Parathyroid adenoma (tissue), 2 donors: ENCODE data around the gene WNT7B.

Experiments
- H2AFZ ChIP-seq: fragments of 300-600 bp; sonication (generic); one replicate; pipeline ENCODE4 v1.7.0; 2017; ENCODE audit warnings: antibody characterized with exemption, mild to moderate bottlenecking
- H3K27ac ChIP-seq: fragments of 300-600 bp; sonication (generic); one replicate; pipeline ENCODE4 v1.7.0; 2017
- H3K27me3 ChIP-seq: fragments of 300-600 bp; sonication (generic); one replicate; pipeline ENCODE4 v1.7.0; 2017; ENCODE audit warnings: low read length; ENCODE audit not compliant: control insufficient read depth, insufficient read depth
- H3K36me3 ChIP-seq: fragments of 300-600 bp; sonication (generic); one replicate; pipeline ENCODE4 v1.7.0; 2017; ENCODE audit warnings: low read length; ENCODE audit not compliant: control insufficient read depth, insufficient read depth
- H3K4me1 ChIP-seq: fragments of 300-600 bp; sonication (generic); one replicate; pipeline ENCODE4 v1.7.0; 2017; ENCODE audit warnings: control low read depth
- H3K4me2 ChIP-seq: fragments of 300-600 bp; sonication (generic); one replicate; pipeline ENCODE4 v1.7.0; 2017; ENCODE audit warnings: low read length
- H3K4me3 ChIP-seq: fragments of 300-600 bp; sonication (generic); one replicate; pipeline ENCODE4 v1.7.0; 2017; ENCODE audit warnings: low read depth, low read length
- H3K79me2 ChIP-seq: fragments of 300-600 bp; sonication (generic); one replicate; pipeline ENCODE4 v1.7.0; 2017; ENCODE audit warnings: control low read depth
- H3K9ac ChIP-seq: fragments of 300-600 bp; sonication (generic); one replicate; pipeline ENCODE4 v1.7.0; 2017; ENCODE audit warnings: mild to moderate bottlenecking
- H3K9me3 ChIP-seq: fragments of 300-600 bp; sonication (generic); one replicate; pipeline ENCODE4 v1.7.0; 2017; ENCODE audit warnings: low read length; ENCODE audit not compliant: control insufficient read depth
- TF ChIP-seq, protein P1 (sequence below): fragments of 300-600 bp; sonication (generic); IDR thresholded peaks from one replicate; pipeline ENCODE4 v1.7.0; 2017; ENCODE audit warnings: antibody characterized with exemption, mild to moderate bottlenecking
- donor health status: primary hyperparathyroidism.

The WNT7B gene

DNA sequence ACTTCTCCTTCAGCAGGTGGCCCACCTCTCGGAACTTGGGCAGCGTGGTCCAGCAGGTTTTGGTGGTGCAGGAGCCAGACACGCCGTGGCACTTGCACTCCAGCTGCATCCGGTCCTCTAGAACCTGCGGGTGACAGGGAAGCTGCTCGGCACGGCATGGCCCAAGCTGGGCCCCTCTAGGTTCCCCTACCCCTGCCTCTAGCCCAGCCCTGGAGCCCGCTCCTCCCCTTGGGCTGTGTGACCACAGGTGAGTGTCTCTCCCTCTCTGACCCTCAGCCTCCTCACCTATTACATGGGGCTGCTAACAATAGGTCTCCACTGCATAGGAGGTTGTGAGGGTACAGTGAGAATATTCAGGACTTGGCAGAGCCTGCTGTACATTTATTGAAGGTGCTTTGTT is 53.8 kb downstream of the WNT7B start:
- no peaks in the 10 kb centered on the region for H3K9me3 ChIP-seq
- TF ChIP-seq, protein P1, sequence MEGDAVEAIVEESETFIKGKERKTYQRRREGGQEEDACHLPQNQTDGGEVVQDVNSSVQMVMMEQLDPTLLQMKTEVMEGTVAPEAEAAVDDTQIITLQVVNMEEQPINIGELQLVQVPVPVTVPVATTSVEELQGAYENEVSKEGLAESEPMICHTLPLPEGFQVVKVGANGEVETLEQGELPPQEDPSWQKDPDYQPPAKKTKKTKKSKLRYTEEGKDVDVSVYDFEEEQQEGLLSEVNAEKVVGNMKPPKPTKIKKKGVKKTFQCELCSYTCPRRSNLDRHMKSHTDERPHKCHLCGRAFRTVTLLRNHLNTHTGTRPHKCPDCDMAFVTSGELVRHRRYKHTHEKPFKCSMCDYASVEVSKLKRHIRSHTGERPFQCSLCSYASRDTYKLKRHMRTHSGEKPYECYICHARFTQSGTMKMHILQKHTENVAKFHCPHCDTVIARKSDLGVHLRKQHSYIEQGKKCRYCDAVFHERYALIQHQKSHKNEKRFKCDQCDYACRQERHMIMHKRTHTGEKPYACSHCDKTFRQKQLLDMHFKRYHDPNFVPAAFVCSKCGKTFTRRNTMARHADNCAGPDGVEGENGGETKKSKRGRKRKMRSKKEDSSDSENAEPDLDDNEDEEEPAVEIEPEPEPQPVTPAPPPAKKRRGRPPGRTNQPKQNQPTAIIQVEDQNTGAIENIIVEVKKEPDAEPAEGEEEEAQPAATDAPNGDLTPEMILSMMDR: no peak
- no peaks in the 10 kb centered on the region for H3K79me2 ChIP-seq
- no peaks in the 10 kb centered on the region for H3K4me1 ChIP-seq
- no peak overlapping the region for H3K4me3 ChIP-seq
- H2AFZ ChIP-seq: no peak overlapping the region
- no peak overlapping the region for H3K9ac ChIP-seq
- H3K4me2 ChIP-seq: no peak overlapping the region
- no peaks in the 10 kb centered on the region for H3K27me3 ChIP-seq
- no peak overlapping the region for H3K27ac ChIP-seq
- no peaks in the 10 kb centered on the region for H3K36me3 ChIP-seq

DNA sequence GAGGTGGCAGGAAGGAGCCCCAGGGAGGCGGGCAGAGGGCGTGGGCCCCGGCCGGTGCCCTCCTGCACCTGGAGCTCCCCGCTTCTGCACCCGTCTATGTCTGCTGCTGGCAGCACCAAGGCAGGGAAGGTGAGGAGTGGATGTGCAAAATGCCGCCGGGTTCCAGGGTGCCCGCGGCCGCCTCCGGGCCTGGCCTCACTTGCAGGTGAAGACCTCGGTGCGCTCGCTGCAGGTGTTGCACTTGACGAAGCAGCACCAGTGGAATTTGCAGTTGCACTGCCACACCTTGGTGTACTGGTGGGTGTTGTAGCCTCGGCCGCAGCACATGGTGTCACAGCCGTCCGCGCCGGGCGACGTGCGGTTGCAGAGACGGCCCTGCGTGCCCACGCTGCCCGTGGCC is 54.3 kb downstream of the WNT7B start:
- H3K27ac ChIP-seq: no peak overlapping the region

DNA sequence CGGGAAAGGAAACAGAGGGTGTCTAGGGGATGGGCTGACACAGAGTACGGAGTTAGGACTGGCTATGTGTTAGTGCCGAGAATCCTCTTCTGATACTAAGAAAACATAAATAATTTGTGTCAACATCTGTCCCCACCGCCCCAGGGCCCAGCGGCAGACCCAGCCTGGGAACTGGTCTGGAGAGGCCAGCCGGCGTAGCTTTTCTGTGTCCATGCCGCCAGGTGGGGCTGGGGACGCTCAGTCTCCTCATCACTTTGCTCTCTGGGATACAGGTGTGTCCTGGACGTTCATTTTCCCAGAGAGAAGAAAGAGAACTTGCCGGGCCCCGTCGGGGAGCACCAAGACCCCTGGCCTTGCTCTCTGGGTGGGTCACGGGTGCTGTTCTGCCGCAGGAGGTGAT is 54.7 kb downstream of the WNT7B start:
- H3K9me3 ChIP-seq: no peaks in the 10 kb centered on the region
- no peaks in the 10 kb centered on the region for H3K36me3 ChIP-seq

More for the DNA sequence above, 54.3 kb downstream of the WNT7B start:
- no peak overlapping the region for H2AFZ ChIP-seq
- no peaks in the 10 kb centered on the region for H3K79me2 ChIP-seq
- H3K4me1 ChIP-seq: no peaks in the 10 kb centered on the region
- TF ChIP-seq, protein P1: no peak
- H3K9me3 ChIP-seq: no peaks in the 10 kb centered on the region
- H3K36me3 ChIP-seq: no peaks in the 10 kb centered on the region
- H3K4me3 ChIP-seq: no peak overlapping the region
- no peaks in the 10 kb centered on the region for H3K27me3 ChIP-seq
- H3K9ac ChIP-seq: no peak overlapping the region
- H3K4me2 ChIP-seq: no peak overlapping the region

DNA sequence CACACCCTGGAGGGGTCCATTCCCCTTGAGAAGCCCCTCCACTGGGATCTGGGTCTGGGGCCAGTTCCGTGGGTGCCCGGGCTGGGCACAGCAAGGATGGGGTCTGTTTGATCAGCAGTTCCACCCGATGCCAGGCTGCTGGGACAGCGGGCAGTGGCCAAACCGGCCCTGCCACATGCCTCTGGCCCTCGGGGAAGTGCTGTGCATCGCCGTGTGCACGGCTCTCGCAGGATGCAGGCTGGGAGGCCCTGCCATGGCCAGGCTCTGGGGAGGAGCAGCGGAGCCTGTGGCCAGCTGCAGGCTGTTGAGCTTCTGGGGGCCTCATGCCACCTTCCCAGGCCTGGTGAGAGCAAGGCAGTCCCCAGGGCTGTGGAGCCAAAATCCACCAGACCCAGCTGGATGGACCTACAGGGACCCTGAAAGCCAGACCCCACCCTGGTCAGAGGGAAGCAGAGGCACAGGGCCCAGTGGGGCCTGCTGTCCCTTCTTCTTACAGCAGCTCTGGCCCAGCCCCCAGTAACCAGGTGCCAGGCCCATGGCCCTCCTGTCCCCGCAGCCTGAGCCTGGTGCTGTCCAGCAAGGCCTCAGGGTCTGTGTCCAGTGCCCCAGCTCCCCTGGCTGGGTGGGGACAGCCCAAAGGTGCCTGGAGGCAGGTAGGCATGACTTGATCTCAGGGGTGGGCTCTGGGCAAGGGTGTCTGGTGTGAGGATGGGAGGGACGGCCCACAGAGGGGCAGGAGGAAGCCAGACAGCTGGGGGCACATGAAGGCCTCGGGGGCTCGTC is 57.3 kb downstream of the WNT7B start:
- H3K4me2 ChIP-seq: no peak overlapping the region
- no peak overlapping the region for H3K27ac ChIP-seq
- no peaks in the 10 kb centered on the region for H3K79me2 ChIP-seq
- no peaks in the 10 kb centered on the region for H3K36me3 ChIP-seq
- H3K9ac ChIP-seq: no peak overlapping the region
- TF ChIP-seq, protein P1: no peak
- H3K4me1 ChIP-seq: no peaks in the 10 kb centered on the region
- H3K27me3 ChIP-seq: no peaks in the 10 kb centered on the region
- no peak overlapping the region for H3K4me3 ChIP-seq
- H3K9me3 ChIP-seq: no peaks in the 10 kb centered on the region
- no peak overlapping the region for H2AFZ ChIP-seq

More for the DNA sequence above, 54.7 kb downstream of the WNT7B start:
- no peak overlapping the region for H2AFZ ChIP-seq
- H3K79me2 ChIP-seq: no peaks in the 10 kb centered on the region
- no peaks in the 10 kb centered on the region for H3K4me1 ChIP-seq
- no peak overlapping the region for H3K4me2 ChIP-seq
- H3K4me3 ChIP-seq: no peak overlapping the region
- H3K27ac ChIP-seq: no peak overlapping the region
- TF ChIP-seq, protein P1: no peak
- no peaks in the 10 kb centered on the region for H3K27me3 ChIP-seq
- H3K9ac ChIP-seq: no peak overlapping the region
